Stimulated activated CD8-positive, alpha-beta memory T cell treated with anti-CD3 and anti-CD28 coated beads, Interleukin-7, amount 100 ng/mL, for 4 hours (primary cell): ENCODE results near the gene SKA1.
"Not testable (repeated sequence)": the region's sequence is repeated elsewhere in the genome, so short reads cannot be mapped to it uniquely, and the experiment has no call there.

Experiments
- DNase-seq, 2 donors: peaks; one replicate each; pipeline ENCODE4 v3.0.0-alpha.2; 2020; ENCODE audit warnings: low read depth in 2 of 2

The SKA1 gene

DNA sequence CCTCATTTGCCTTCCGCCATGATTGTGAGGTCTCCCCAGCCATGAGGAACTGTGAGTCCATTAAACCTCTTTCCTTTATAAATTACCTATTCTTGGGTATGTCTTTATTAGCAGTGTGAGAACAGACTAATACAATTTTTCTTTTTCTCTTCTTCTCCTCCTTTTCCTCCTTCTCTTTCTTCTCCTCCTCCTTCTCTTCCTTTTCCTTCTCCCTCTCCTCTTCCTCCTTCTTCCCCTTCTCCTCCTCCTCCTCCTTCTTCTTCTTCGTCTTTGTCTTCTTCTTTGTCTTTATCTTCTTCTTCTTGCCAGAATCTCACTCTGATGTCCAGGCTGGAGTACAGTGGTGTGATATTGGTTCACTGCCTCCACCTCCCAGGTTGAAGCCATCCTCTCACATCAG, 20.2 kb downstream of the SKA1 start:
- DNase-seq = no peak

DNA sequence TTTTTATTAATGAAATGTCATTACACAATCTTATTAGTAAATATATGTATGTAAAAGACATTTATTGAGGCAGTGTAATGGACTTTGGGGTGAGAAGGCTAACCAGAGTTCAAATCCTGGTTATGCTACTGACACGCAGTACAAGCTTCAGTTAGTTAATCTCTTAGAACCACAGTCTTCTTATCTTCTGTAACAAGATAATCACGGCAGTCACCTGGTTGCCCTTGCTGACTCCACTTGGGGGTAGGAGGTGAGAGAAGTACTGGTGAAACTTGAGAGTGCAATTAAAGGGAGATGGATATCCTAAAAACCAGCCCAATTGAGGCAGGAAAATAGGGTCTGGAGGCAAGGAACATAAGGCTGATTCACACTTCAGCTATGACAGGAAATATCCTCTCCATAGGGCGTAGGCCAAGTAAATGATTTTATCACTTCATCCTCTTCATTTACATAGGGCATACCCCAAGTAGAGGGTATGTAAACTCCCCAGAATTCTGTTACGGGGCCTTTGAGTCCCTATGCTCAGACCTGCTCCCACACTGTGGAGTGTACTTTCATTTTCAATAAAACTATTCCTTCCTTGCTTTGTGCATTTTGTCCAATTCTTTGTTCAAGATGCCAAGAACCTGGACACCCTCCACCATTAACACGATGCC, 21.3 kb downstream of the SKA1 start:
- DNase-seq = no peak

DNA sequence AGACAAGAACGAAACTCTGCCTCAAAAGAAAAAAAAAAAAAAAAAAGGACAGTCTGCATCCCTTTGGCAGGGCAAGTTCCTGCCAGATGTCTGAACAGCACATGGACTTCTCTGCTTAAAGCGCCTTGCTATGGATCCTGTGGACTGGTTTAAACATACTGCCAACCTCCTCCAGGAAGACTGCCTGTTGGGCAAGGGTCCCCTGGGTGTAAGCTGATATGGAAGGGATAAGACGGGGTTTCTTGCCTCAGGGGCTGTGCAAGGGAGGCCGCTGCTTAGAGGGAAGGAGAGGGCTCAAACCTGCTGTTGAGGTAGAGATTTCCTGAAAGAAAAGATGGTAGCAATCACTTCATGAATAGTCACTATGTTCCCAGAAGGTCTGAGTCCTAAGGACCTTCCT, 22.2 kb downstream of the SKA1 start:
- DNase-seq = no peak

DNA sequence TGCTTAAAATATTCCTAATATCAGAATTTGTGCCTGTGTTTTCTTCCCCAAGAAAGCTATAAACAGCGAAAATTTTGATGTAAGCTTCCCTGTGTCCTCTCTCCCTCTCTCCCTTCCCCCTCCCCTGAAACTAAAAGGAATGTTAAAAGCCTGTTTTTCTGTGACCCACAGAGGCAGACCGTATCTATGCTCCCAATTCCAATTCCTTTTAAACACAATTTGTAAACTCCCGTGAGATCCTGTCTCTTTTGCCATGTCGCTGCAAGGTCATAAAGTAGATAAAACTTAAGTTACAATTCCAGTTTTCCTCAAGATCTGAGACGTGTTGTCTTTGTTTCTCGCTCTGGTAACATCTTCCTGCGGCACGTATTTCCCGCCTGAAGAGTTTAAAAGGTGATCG, 23.3 kb downstream of the SKA1 start:
- no peak for DNase-seq

DNA sequence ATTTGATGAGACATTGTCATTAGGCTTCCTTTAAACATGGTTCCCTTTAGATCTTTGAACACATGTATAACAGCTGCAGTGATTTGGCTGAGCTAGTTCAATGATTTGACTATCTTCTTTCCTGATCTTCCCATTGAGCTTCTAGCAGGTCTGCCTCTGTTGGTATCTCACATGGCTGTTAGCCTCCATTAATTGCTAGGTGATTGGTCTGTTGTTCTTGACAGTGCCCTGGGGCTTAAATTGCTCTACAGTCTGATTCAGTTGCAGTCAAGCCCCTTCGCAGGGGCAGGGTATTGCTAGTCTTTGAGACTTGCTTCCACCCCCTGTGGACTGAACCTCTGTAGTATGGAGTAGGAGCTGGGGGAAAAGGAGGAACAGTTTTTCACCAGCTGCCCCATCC, 24.1 kb downstream of the SKA1 start:
- DNase-seq = no peak

DNA sequence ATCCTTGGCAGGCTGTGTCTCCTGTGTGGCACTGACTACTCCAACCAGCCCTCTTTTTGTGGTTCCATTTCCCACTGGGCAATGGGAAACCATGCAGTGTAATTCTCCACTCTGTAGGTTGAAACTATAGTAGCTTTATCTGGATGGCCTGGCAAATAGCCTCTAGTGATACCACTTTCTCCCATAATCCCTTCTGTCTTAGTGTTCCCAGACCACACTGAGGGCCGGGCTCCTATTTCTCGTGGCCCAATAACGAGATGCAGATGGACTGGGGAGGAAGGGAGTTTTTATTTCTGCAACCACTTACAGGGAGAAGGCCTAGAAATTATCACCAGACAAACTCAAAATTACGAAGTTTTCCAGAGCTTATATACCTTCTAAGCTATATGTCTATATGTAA, 24.7 kb downstream of the SKA1 start:
- no peak for DNase-seq

DNA sequence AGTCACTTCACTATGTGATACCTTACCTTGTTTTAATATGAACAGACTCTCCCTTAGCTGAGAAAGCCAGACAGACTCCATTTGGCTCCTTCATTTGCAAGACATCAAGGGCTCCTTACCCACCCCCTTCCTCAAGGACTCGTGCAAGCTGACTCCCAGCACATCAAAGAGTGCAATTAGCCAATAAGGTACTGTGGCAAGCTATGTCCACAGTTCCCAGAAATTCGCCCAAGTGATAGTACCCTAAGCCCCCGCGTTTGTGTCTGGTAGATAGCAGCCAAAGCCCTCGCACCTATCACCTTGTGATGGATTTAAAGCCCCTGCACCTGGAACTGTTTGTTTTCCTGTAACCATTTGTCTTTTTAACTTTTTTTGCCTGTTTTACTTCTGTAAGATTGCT, 25.6 kb downstream of the SKA1 start:
- not testable (repeated sequence) for DNase-seq

DNA sequence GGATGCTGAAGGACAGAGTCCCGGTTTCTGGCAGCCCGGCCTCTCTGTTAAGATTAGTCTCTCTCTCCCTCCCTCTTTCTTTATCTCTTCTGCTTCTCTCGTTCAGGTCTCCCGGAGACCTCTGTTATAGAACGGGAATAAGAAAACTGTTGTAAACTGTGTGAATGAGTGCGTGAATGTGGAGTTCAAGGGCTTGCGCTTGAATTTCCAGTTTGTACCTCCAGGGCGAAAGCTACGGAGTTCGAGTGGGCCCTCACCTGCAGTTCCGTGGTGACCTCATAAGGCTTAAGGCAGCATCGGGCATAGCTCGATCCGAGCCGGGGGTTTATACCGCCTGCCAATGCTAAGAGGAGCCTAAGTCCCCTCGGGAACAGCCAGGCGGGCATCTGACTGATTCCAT, 26.4 kb downstream of the SKA1 start:
- DNase-seq = no peak

DNA sequence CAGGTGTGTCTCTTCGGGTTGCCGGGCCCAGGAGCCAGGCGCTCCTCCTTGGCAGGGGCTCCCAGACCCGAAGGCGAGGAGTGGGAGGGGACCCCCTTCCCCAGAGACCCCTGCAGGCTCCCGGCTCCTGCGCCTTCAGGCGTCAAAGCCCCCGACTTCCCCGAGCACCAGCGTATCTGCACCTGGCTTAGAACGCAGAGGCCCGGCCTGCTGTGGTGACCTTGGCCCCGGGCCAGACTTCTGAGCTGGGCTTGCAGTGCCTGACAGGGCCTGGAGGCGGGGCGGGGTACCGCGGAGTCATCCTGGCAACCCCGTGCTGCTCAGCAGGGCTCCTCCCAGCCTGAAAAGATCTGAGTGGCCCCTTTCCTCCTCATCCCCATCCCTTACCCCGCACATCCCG, 27.0 kb downstream of the SKA1 start:
- DNase-seq = no peak

DNA sequence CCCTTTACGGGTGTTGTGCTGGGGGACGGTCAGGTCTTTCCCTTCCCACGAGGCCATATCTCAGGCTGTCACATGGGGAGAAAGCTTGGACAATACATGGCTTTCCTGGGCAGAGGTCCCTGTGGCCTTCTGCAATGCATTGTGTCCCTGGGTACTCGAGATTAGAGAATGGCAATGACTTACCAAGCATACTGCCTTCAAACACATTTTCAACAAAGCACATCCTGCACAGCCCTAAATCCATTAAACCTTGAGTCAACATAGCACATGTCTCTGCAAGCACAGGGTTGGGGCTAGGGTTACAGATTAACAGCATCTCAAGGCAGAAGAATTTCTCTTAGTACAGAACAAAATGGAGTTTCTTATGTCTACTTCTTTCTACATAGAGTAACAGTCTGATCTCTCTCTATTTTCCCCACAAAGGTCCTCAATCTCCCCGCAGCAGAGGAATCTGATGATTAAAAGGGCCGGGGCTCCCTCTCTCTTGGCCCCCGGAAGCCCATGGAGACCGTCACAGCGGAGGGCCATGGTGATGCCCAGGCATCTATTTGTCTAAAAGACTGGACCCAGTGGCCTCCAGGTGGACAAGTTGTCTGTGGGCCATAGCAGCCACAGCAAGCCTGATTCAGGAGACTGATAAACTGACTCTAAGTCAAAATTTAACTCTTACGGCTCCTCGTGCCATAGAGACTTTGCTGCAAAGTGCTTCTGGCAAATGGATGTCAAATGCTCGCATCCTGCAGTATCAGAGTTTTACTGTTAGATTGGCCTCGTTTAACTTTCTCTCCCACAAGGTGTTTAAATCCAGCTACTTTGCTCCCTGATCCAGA, 30.1 kb downstream of the SKA1 start:
- DNase-seq = not testable (repeated sequence)

DNA sequence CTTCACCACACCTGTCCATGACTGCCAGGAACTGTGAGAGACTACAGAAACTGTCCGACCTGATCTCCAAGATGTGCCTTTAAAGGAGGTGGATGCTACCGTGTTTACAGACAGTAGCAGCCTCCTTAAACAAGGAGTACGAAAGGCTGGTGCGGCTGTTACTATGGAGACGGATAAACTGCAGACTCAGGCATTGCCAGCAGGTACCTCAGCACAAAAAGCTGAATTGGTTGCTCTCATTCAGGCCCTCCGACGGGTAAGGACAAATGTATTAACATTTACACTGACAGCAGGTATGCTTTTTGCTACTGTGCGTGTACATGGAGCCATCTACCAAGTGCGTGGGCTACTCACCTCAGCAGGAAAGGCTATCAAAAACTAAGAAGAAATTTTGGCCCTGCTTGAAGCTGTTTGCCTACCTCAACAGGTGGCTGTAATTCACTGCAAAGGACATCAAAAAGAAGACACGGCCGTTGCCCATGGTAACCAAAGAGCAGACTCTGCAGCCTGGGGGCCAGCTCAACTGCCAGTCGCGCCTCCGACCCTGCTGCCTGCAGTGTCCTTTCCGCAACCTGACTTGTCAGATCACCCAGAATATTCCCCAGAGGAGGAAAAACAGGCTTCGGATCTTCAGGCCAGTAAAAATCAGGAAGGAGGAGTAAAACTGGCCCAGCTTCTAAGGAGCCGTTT, 30.9 kb downstream of the SKA1 start:
- DNase-seq = no peak

DNA sequence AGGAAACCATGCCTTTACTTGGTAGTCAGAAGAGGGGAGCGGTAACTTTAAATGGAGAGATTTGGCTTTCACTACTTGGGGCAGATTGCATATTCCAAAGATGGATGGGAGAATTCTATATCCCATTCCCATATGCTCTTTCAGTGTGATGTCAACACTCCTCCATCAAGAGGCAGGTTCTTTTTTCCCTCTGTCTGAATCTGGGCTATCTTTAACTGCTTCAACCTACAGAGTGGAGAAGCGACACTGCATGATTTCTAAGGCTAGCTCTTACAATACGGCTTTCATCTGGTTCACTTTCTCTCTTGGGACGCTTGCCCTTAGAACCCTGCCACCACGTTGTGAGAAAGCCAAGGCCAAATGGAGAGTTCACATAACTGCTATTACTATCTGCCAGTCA, 34.4 kb downstream of the SKA1 start:
- DNase-seq = no peak

DNA sequence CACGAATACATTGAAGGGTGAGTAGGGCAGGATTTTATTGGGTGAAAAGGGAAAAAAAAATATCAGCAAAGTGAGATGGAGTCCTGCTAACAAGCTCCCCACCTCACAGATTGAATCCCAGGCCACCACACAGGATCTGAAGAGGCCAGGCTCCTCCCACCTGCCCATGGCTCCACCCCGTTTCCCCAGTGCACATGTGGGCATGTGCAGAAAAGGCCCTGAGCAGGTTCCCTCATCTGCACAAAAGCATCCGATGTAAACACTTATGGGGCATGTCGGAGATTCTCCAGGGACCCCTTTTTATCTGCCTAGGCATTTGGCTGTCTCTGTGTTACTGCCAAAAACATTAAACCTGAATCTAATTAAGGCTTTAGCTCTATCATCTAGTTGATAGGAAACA, 35.2 kb downstream of the SKA1 start:
- no peak for DNase-seq

DNA sequence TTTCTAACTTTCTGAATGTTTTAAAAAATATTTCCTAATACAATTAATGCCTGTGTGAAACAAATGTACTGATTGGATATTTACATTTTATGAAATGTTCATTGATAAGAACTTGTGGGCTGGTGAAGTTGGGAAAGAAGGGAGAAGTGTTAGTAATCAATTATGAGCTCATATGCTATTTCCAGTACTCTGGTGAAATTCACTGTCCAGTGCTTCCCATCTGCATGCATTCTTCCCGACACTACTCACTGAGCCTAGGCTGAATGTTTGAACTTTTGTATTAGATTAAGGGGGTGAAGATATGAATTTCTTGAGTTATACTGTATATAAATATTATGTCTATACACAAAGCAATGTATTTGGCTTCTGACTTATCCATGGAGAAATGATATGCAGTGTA, 36.0 kb downstream of the SKA1 start:
- DNase-seq = no peak

DNA sequence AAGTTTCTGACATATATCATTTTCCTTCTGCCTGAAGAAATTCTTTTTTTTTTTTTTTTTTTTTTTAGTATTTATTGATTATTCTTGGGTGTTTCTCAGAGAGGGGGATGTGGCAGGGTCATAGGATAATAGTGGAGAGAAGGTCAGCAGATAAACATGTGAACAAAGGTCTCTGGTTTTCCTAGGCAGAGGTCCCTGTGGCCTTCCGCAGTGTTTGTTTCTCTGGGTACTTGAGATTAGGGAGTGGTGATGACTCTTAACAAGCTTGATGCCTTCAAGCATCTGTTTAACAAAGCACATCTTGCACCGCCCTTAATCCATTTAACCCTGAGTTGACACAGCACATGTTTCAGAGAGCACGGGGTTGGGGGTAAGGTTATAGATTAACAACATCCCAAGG, 42.0 kb downstream of the SKA1 start:
- not testable (repeated sequence) for DNase-seq

DNA sequence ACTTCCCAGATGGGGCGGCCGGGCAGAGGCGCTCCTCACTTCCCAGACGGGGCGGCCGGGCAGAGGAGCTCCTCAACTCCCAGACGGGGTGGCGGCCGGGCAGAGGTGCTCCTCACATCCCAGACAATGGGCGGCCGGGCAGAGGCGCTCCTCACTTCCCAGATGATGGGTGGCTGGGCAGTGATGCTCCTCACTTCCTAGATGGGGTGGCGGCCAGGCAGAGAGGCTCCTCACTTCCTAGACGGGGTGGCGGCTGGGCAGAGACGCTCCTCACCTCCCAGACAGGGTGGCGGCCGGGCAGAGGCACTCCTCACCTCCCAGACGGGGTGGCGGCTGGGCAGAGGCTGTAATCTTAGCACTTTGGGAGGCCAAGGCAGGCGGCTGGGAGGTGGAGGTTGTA, 42.9 kb downstream of the SKA1 start:
- not testable (repeated sequence) for DNase-seq

DNA sequence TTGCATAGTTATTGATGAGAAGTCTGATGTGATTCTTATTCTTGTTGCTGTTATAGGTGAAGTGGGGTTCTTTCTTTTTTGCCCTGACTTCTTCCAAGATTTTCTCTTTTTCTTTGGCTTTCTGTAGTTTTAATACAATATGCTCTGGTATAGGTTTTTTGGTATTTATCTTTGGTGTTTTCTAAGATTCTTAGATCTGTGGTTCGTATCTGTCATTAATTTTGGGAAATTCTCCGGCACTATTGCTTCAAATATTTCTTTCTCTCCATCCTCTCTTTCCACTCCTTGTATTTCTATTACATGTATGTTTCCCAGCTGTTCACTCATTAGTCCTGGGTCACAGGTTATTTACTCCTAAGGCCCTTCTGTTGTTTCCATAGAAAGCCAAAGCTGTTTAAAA, 43.8 kb downstream of the SKA1 start:
- DNase-seq = no peak

DNA sequence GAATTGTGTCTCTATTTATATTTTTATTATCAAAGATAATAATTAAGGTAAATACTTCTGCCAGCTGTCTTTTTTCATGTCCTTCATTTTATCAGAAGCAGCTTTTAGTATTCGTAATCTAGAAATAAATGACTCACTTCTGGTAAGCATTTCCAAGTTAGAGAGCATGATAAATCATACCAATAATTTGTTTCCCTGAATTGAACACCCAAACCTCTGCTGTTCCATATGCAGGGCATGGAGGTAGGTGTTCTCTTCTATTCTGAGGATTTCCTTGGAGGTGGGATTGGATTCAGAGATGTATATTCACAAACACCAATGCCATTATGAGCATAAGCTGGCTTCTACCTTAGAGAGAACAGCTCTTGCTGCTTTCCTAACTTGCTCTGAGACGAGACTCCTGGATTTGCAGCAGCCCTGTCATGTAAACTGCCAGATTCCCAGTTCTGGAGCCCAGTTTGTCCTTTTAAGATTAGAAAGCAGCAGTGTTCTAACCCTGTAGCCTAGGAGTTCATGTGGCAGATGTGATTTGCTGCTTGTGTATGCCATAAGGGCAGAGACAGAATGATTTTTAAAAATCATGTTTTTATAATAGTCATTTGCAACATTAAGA, 47.5 kb downstream of the SKA1 start:
- DNase-seq = no peak

DNA sequence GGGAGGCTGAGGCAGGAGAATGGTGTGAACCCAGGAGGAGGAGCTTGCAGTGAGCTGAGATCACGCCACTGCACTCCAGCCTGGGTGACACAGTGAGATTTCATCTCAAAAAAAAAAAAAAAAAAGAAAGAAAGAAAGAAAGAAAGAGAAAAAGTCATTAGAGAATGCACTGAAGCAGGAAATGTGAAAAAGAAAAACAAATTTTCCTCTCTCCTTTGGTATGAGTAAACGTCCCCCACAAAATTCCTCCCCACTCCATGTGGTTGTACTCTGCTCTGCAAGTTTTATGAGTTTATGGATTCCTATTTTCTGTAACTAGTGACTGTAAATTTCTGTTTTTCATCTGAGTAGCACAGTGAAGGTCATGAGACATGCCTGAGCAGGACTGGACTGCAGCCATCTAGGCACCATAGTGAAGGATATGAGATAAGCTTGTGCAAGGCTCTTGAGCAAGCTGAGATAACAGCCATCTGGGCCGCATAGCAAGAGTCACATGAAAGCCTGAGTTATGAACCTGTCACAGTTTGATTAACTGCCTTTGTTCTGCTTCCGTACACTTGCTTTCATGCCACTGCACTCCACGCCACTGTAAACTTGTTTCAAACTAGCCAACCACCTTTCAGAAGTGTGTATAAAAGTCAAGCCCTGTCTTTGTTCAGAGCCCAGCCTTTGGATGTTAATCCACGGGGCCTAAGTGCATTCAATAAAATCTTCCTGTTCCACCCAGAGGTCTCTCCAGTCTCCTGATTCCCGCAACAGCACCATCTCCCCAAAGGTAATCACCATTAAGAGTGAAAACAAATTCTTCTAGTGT, 50.2 kb downstream of the SKA1 start:
- DNase-seq = no peak

DNA sequence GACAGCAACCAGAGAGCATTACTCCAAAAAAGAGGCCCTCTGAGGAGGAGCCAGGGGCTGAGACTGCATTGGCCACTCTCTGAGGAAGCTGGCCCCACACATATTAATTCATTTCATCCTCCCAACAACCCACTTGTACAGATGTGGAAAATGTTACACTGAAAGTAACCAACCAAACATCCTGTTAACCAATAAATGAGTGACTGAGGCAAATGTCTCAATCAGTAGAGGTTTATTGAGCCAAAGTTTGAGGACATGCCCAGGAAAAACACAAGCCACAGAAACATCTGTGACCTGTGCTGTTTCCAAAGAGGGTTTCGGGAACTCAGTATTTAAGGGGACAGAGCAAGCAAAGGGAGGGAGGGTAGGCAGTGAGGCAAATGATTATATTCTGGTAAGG, 53.0 kb downstream of the SKA1 start:
- no peak for DNase-seq

DNA sequence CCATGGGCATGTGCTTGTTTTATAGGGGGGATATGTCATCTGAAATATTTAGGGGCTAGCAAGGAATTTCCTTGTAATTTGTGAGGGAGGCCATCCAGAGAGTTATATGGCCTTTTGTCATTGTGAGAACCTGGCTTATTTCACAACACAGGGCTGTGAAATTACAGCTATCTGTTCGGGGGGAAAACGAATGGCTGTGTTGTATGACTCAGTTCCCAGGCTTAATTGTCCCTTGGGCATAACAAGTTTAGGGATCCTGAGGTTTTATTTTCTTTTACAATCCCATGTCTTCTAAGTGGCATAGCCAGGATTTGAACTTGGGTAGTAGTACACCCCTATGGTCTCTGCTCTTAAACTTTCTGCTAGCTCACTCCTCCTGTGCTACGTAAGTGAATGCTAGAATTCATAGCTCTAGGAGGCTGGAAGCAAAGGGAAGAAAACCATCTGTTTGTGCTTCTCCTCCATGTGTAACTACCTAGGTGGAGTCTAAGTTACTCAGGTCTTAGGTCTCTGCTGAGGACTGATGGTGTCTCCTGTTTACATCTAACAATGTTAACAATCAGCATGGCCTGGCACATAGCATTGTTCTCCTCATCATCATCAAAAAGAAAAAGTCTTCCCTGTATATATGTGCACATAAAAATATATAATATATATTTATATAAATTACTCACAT, 53.8 kb downstream of the SKA1 start:
- DNase-seq = no peak
